Activated CD4-positive, CD25-positive, alpha-beta regulatory T cell treated with anti-CD3 and anti-CD28 coated beads, Interleukin-2, amount 50 U/mL, for 24 hours (primary cell): Measurements from ENCODE around the gene EML6.

Experiments used
- ATAC-seq, 2 donors: fragments of 150-1000 bp; cut with Tn5 transposase; one replicate each; pipeline ENCODE4 v1.10.0; 2021; ENCODE audit warnings: mild to moderate bottlenecking in 1 of 2, moderate library complexity in 1 of 2

Gene EML6

DNA sequence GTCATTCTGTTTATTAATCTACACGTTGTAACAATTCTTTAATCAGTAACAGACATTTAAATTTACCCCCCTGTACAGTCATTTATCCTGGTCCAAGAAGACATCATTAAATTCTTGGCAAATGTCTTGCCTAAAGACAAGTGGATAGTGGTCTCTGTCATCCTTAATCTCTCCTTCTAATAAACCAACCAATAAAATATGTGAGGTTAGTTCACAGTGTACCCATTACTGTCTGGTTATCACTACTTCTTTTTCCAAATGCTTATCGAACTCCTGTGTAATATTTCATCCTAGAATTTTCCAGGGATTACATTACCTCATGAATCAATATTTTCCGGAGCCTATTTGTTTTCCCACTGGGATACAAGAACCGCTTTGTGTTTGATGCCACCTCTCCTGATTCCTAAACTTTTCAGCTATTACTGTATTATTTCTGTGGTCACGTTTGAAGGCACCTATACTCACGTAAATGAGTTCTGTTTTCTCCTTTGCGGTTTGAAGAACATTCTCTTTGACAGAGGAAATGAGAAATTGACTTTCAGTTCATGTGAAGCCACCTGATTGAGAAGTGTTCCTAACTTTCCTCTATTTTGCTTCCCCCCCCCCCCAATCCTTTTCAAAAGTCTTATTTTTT is 195.3 kb downstream of the EML6 start:
- ATAC-seq: no peak

DNA sequence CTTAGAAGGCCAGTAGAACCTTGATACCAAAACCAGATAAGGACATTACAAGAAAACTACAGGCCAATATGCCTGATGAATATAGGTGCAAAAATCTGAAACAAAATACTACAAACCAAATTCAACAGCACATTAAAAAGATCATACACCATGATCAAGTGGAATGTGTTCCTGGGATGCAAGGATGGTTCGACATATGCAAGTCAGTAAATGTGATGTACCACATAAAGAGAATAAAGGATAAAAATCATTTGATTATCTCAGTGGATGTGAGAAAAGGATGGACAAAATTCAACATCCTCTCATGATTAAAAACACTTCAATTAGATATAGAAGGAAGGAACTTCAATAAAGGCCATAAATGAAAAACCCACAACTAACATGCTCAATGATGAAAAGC is 197.2 kb downstream of the EML6 start:
- ATAC-seq: no peak

DNA sequence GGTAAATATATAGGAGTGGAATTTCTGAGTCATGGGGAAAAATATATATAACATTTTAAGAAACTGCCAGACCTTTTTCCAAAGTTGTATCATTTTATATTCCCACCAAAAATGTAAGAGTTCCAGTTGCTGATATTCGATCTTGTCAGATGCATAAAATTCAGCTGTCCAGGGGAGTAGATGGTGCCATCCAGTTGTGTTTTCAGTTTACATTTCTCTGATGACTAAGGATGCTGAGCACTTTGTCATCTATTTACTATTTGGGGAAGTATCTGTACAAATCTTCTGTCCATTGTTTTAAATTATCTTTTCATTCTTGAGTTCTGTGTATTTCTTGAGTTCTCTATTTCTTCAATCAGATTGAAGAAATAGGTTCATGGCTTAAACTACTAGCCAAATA is 200.7 kb downstream of the EML6 start:
- ATAC-seq: no peak

DNA sequence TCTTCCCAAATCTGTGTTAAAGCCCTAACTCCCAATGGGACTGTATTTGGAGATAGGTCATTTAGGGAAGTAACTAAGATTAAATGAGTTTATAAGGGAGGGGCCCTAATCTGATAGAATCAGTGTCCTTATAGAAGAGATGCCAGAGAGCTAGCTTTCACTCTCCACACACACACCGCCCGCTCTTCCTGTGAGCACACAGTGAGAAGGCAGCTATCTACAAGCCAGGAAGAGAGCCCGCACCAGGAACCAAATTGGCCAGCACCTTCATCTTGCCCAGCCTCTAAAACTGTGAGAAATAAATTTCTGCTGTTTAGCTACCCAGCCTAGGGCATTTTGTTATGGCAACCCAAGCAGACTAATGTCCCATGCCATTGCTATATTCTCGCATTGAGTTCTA is 201.6 kb downstream of the EML6 start:
- no peak for ATAC-seq

DNA sequence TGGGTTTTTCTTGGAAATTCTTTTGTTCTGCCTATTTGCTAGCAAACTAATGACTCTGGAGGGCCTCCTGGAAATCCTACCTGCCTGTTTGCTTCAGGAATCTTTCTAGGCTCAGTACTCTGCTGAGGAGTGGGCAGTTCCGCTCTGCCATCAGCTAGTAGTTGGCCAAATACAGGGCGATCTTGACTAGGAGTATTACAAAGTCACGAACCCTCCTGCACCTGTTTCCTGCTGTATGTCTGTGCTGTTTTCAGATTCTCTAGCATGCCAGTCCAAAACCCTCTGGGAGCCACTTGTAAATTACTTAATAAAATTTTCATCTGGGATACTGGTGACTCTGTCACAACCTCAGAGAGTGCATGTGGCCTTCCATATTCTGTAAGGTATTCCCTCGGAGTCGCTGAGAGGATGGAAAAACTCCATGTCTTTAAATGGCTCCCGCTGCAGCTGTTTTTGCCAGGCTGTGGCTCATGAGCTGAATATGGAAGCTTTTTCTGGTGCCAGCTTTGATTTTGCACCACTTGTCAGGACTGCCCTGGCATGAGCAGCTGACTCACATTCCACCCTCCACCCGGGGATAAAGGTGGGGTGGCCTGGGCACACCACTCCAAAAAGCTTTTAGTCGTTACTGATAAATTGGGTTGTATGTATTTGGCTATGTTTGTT is 203.8 kb downstream of the EML6 start:
- ATAC-seq: no peak

DNA sequence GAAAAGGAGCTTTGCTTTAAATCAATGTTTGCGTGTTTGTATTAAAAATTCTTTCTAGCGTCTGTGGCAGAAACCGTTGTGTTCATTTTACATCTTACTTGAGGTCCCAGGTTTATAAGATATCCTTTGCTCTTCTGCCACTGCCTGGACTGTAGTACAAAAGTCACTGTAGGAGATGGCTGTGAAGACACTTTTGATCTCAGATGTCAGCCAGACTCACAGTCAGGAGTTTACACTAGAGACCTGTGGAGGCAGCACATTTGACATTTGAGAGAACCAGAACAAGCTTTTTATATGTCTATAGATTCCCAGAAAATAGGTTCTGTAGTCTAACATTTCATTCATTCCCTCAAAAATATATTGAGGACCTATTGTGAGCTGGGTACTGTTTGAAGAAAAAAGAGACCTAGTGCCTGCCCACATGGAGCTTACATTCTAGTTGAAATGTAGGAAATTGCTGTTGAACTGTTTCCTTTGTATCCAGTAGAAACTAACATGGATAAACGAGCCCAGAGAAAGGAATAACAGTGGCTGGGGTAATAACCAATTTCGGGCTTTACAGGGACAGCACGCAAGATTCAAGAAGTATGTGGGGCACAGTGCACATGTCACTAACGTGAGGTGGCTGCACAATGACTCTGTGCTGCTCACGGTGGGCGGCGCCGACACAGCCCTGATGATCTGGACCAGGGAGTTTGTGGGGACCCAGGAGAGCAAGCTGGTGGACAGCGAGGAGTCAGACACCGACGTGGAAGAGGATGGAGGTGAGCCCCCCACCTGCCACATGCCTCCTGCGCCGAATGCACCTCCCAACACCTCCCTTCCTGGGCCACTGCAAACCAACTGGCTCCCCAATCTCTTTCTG is 204.5 kb downstream of the EML6 start:
- no peak for ATAC-seq

DNA sequence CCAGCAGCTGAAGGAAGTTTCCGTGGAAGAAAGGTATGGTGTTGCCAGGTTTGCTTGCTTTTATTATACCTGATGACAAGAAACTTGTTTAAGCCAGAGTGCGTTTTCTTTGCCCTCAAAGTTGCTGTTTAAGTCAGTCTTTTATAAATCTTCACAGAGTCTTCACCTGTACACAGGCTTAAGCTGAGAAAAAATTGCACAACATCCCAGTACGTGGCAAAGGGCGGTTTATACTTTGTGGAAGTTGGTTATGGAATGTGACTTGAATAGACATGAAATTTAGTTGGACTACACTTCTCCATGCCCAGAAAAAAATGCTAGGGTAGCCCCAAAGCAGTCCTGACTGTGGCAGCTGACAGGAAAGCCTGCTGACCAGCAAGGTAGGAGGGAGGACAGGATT is 205.3 kb downstream of the EML6 start:
- ATAC-seq: no peak

DNA sequence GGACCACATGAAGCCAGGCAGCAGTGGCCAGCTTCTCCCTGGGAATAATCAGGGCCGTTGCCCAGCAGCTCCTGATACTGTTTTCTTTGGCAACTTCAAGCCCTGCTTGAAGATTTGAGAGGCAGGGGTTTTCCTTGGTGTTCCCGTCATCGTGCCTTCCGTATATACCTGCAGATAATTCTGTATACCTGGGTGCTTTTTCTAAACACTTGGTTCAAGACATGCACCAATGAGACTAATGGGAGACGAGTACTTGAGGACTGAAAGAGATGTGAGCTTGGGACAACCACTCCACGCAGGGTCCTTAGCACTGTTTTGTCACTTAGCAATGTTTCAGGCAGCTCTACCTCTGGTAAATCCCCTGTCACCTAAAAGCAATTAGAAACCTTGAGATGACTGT is 208.0 kb downstream of the EML6 start:
- ATAC-seq: no peak

DNA sequence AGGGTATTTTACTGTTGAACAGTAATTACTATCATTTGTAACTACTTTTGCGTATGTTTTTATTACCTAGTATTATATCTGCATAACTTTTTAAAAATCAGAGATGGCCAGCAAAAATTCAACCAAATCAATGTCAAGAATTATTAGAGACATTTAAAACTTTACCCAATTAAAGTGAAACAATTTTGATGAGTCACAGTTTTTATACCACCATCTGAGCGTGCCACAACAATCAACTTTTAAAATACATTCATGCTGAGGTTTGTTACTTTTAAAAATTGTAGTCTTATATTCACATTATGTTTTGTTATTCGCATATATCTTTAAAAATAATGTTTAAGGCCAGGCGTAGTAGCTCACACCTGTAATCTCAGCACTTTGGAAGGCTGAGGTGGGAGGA is 211.9 kb downstream of the EML6 start:
- no peak for ATAC-seq

DNA sequence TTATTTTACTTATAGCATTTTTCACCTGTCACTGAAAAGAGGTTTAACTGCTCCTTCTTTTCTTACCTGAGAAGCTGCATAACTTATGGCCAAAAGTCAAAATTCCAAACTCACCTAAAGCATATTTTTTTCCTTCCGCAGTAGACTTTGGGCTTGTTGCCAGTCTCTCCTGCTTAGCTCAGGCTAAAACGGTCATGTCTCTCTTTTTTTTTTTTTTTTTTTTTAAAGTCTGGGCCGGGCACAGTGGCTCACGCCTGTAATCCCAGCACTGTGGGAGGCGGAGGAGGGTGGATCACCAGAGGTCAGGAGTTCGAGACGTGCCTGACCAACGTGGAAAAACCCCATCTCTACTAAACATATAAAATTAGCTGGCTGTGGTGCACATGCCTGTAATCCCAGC is 213.3 kb downstream of the EML6 start:
- ATAC-seq: no peak

DNA sequence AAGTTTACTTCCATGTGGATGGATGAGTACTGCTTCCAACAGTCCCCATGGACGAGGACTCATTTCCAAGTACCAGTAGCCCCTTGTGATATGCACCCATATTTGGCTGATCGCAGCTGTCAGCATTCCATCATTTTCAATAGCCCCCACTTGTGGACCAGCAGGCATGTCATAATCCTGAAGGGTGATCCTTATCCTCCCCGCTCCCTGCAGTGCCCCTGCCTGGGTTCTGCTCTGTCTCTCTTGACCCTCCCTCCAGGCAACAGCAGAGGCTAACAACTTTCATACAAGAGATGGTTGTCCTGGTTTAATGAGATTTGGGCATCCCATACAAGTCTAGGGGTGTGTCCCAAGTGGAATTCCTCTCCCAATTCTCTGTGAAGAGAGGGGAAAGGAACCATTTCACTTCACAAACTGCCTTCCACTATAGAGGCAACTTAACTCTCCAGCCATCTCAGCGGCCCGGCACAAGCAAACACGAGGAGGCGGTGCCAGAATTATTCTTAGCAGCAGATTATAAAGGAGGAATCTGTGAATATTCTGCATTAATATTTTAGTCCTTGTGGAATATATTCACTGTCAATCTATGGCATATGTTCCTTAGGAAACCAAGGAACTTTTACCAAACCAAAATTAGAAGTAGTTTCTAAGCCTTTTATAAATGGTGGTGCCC is 216.1 kb downstream of the EML6 start:
- no peak for ATAC-seq

DNA sequence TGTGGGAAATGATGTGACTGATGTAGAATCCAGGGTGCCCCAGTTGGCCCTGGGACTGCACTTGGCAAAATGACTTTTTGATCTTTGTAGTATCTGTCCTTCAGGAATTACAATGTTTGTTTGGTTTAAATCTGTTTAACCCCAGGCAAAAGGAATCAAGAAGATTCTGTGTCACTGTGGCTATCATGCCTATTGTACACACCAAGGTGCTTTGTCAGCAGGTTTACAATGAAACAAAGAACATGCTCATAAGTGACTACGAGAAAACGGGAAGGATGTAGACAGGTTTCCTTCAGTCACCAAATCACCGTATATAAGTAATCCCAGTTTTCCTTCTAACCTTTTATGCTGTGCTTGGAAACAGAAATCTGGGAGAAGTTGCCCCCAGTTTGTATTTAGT is 217.3 kb downstream of the EML6 start:
- no peak for ATAC-seq

DNA sequence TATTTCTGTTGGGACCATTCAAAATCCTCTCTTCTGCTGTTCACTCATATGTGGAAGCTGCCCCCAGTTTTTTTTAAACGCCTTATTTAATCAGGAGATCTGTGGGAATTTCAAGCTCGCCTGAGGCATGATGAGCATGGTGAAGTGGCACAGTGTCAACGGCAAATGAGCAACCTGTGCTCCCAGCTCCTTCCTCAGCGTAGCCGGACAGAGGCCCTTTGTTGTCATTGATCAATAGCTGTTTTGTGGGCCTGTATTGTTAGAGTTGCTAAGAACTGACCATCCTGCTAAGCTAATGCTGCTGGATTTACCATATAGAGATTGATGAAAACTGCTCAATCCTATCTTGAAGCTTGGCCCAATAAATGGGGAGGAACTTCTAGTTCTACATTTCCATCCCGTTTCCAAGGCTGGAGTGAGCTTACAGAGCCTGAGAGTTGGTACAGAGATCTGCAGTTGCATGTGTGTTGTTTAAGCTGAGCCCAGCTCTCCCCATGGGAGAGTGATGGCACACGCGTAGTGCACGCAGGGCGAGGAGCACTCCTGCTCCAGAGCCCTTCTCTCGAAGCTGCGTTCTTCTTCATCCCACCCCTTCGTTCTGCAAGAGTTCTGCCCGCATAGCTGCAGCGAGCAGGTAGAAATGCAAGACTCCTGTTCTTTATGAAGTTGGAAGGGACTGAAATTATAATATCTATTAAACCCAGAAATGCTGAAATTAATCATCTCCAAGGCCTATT is 218.0 kb downstream of the EML6 start:
- ATAC-seq: no peak

DNA sequence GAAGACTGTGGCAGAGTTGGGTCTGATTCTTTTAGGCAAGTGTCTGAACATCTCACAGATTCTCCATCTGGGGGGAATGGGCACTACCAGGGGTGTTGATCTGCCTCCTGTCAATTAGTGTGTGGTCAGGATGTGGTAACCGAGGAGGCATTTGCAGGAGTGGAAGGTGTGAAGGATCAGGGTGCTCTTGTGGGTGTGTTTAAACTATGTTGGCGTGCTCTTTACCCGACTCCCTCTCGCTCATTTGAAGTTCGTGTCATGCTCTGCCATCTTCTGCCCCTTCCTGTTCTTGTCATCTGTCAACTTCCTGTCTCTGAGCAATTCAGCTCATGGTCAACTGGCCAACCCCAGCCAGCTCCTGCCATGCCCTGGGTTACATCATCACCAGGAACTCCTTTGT is 218.9 kb downstream of the EML6 start:
- ATAC-seq: peak; percentile 24 to 41

DNA sequence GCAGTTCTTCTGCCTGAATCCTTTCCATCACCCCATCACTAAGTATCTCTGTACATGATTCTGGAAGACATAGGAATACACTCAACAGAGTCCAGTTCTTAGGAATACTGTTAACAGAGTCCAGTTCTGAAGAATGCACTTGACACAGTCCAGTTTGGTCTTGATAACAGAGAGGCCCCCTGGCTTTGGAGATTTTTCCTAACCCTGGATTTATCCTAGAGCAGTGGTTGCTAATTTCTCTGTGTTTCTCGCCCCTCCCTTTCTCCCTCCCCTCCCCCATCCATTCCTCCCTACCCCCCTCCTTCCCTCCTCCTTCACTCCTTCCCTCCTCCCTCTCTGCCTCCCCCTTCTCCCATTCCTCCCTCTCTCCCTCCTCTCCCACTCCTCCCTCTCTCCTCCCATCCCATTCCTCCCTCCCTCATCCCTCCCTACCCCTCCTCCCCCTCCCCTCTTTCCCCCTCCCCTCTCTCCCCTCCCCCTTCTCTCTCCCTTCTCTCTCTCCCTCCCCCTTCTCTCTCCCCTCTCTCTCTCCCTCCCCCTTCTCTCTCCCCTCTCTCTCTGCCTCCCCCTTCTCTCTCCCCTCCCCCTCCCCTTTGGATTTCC is 221.4 kb downstream of the EML6 start:
- no peak for ATAC-seq

DNA sequence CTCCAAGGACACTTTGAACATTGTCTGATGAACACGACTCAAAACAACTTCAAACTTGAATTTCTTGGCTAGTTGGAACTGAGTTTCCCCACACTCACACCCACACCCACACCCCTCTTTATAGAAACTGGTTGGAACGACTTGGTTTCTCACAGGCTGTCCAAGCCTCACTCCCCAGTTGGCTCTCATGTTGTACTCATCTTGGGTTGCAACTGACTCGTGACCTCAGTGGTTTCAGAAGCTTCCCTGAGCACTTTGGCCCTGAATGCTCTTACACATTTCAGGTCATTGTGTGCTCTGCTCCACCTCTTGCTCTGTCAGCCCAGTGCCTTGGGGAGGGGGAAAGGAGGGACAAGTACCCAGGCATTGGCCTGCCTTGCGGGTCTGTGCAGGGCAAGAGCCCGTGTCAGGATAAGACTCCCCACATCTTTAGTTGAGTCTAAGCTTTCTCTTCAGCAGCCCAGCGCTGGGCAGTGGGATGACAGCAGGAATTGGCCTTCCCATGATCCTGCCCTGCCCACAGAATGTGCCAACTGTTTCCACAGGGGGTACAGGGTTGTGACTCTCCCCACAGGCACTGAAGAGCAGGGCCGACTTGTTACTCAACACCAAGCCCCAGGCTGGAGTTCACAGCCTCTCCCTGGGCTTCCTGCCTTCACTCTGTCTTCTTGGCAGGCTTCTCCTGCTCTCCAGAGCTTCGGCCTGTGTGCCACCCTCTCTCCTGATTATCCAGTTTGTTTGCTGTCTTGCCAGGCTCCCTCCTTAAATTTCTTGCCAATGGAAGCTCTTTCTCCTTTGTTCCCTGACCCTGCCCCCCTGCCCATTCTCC is 222.1 kb downstream of the EML6 start:
- peak in 1 of 2 donors; percentile 55 for ATAC-seq

DNA sequence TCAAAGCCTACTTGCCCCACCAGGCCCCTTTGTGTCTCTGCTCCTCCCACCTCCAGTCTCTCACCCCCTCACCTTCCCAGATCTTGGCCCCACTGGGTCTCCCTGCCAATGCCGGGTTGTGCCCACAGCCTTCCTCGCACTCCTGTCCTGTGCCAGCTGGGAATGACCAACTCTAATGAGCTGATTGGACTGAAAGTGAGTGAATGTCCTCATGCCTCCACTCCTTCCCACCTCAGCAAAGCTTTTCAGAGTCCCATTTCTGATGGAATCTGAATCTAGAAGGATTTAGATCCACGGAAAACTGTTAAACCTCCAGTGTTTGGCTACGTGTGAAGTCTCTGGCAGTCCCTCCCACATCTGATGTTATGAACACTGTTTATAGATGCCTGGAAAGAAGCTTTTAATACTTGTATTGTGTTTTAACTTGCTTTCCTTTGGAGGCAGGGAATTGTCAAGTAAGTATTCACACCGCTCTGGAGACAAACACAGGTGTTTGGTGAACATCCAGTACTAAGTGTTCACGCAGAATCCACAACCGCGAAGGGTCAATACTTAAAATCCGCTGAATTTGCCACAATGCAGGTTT is 222.9 kb downstream of the EML6 start:
- ATAC-seq: no peak

DNA sequence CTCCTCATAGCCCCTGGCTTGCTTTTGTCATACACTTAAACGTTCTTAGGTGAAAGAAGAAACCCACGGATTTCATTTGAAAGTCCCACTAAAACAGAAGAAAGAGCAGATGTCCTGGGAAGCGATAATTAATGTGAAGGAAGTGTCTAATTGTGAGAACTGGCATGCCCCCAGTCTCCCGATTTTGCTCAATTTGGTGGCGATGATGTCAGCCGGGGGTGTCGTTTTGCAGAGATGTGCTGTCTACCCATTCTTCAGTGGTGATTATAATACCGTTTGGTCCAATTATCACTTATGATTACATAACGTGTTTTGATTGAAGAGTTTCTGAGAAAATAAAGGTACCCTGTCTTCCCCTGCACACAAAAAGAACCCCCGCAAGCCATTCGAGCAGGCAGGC is 223.7 kb downstream of the EML6 start:
- no peak for ATAC-seq

DNA sequence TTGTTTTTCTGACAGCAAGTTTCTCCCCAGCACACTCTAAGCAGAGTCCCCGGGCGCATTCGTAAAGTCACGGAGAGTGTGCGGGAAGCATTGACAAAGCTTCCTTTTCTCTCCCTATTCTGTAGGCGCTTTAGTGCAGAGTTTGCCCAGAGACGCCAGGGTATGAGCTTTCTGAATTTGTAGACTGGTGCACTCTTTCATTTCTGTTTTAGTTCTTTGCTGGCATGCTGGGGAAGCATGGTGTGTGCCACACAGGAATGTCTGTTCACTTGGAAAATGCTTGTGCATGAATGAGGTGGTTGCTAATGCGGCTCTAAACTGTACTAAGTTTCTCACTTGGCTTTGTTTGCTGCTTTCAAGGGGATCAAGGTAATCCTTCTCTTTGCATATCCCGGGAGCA is 224.2 kb downstream of the EML6 start:
- ATAC-seq: no peak

DNA sequence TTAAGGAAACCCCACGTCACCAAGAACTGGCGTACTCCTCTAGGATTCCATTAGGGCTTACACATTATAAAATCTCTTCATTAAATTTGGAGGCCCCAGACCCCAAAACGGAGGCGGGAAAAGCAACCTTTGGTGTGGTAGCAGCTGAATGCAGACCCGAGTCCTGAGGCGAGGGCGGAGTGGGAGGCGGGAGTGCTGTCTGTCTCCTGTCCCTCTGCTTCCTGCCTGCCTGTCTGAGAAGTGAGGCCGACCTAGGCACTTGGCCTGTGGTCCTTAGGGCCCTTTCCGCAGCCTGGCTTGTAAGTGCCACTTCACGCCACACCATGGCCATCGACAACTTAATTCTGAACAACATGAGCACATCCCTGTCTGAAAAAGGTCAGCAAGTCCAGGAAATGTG is 224.7 kb downstream of the EML6 start:
- no peak for ATAC-seq

DNA sequence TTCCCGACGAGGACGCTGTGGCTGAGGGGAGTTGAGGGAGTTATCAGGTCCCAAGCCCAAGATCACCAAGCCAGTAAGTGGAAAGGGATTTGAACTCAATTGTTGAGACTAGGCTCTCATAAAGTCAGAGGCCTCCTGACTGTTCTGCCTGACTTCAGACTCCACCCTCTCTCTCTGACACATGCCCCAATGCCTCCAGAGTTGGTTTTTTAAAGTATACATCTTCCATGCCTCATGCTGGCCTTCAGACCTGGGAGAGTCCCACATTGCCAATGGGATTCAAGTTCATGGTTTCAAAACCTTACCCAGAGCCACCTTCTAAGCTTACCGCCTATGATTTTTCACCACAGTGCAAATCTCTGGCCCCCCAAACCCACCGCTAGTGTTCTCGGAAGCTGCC is 226.0 kb downstream of the EML6 start:
- ATAC-seq: no peak
